ENCODE measurements around the gene UACA. TPM values are rescaled to one million over a fixed set of nuclear protein-coding genes. Genes with fewer than 3 reads are reported as not detected.

UACA gene
- total RNA-seq, 2 donors from 2014 or later = 16.3 to 35.2 TPM

- no peak overlapping the region for H3K27ac ChIP-seq
- H3K9me3 ChIP-seq = no peaks in the 10 kb centered on the region
- no peaks in the 10 kb centered on the region for H3K27me3 ChIP-seq (replicated peaks; ENCODE audit: insufficient read depth)
- intact Hi-C loops (cut with DNase I) = no loop called here
- no peaks in the 10 kb centered on the region for H3K4me1 ChIP-seq (replicated peaks)
- WGBS = 83% methylated on average over 3 of the region's 3 CpGs
- no peaks in the 10 kb centered on the region for H3K36me3 ChIP-seq
- DNase-seq (ENCODE audit: low spot score) = no peak
- TF ChIP-seq POLR2A (IDR thresholded peaks at IDR 0.05) = no peak
- TF ChIP-seq CTCF (IDR thresholded peaks at IDR 0.05) = no peak
- TF ChIP-seq POLR2AphosphoS5 (IDR thresholded peaks at IDR 0.05) = no peak
- H3K4me3 ChIP-seq = no peak overlapping the region
Observed at GRCh38 chr15:70767667-70768066, 4.3 kb upstream of the UACA start.

DNA sequence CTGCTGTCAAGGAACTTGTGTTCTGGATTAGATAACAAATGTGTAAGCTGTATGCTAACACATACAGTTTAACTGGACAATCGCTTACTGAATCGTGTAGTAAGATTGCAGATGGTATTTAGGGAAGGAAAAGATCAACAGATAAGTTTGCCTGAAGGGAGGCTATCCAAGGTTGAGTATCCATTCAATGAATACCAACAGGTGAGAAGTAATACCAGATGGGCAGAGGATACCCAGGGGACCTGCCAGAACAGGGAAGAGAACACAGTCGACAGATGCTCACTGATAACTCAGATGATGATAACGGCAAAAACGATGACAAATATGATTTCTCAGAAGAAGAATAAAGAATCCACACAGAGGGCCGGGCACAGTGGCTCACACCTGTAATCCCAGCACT is 3.2 kb upstream of the UACA start:
- no peaks in the 10 kb centered on the region for H3K9me3 ChIP-seq
- no peak overlapping the region for H3K27ac ChIP-seq
- H3K4me3 ChIP-seq = no peak overlapping the region
- TF ChIP-seq CTCF (IDR thresholded peaks at IDR 0.05) (no peak), POLR2AphosphoS5 (IDR thresholded peaks at IDR 0.05) (no peak), POLR2A (IDR thresholded peaks at IDR 0.05) (no peak)
- intact Hi-C loops (cut with DNase I) = no loop called here
- 81% methylated on average over 6 of the region's 6 CpGs for WGBS
- no peaks in the 10 kb centered on the region for H3K4me1 ChIP-seq (replicated peaks)
- no peak for DNase-seq (ENCODE audit: low spot score)
- H3K36me3 ChIP-seq = no peaks in the 10 kb centered on the region
- no peaks in the 10 kb centered on the region for H3K27me3 ChIP-seq (replicated peaks; ENCODE audit: insufficient read depth)

GRCh38 chr15:70765504-70766281 is 2.3 kb upstream of the UACA start:
- H3K27ac ChIP-seq = no peak overlapping the region
- H3K36me3 ChIP-seq = no peaks in the 10 kb centered on the region
- H3K9me3 ChIP-seq = no peaks in the 10 kb centered on the region
- TF ChIP-seq CTCF (IDR thresholded peaks at IDR 0.05) (no peak), POLR2A (IDR thresholded peaks at IDR 0.05) (no peak), POLR2AphosphoS5 (IDR thresholded peaks at IDR 0.05) (no peak)
- H3K27me3 ChIP-seq (replicated peaks; ENCODE audit: insufficient read depth) = no peaks in the 10 kb centered on the region
- no peak for DNase-seq (ENCODE audit: low spot score)
- intact Hi-C loops (cut with DNase I) = no loop called here
- H3K4me1 ChIP-seq (replicated peaks) = no peaks in the 10 kb centered on the region
- no peak overlapping the region for H3K4me3 ChIP-seq

GRCh38 chr15:70763950-70764730 is 782 bp upstream of the UACA start:
- no peak for DNase-seq (ENCODE audit: low spot score)

More at GRCh38 chr15:70763950-70764730, 782 bp upstream of the UACA start:
- no peak for TF ChIP-seq CTCF (IDR thresholded peaks at IDR 0.05)
- no peak for TF ChIP-seq POLR2AphosphoS5 (IDR thresholded peaks at IDR 0.05)
- TF ChIP-seq POLR2A (IDR thresholded peaks at IDR 0.05) = no peak
- Histone ChIP-seq H3K9me3 (no peaks in the 10 kb centered on the region), H3K27ac (peak overlapping the region; percentile 94 to 96), H3K4me3 (peak overlapping the region; percentile 89 to 96), H3K36me3 (no peaks in the 10 kb centered on the region), H3K27me3 (replicated peaks; ENCODE audit: insufficient read depth) (no peaks in the 10 kb centered on the region), H3K4me1 (replicated peaks) (no peaks in the 10 kb centered on the region)
- WGBS = 5% methylated on average over 17 of the region's 17 CpGs
- intact Hi-C loops (cut with DNase I) = no loop called here
